OCI-LY7 (cell line): ENCODE results near the gene PDE6H.

Source experiments
- EZH2phosphoT487 ChIP-seq: fragments of 200-600 bp; sonication (generic); IDR thresholded peaks from 2 replicates; pipeline ENCODE4 v1.6.1; 2018; ENCODE audit warnings: low read depth, borderline replicate concordance, mild to moderate bottlenecking, mixed run types, antibody characterized with exemption, low read length, moderate library complexity, mixed read lengths
- TF ChIP-seq, protein P1 (sequence below): fragments of 200-600 bp; sonication (generic); conservative IDR thresholded peaks from 2 replicates; pipeline ENCODE4 v1.5.1; 2014; ENCODE audit warnings: mild to moderate bottlenecking, antibody characterized with exemption, low read length, moderate library complexity, mixed read lengths

DNA sequence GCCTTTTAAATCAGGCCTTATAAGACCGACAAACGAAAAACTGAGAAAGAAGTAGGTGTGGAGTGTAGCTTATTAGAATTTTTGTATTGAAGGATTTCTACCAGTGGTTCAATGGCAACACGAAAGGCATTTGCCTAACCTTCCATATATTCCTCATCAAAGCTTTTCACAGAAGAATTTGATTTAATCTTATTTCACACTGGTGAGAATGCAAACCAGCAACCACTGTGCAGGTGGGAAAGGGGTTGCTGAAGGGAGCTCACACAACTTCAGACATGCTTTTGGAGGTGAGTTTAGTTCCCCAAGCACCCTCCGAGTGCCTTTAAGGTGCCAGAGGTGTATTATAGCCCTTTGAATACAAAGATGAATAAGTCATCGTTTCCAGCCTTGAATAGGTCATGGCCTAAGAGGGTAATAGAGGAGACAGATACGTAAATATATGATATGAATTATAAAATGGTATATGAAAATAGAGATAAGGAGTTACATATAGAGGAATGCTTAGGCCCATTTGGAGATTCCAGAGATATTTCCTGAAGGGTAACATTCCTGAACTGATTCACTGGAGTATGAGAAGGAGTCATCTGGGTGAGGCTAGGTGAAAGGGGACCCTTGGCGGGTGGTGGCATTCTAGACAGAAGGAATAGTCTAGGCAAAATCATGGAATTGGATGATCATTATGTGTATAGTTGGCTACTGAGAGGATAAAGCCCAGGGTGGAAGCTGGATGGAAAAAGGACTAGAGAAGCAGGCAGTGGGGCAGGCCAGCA is 40.9 kb upstream of the PDE6H start:
- TF ChIP-seq, protein P1, sequence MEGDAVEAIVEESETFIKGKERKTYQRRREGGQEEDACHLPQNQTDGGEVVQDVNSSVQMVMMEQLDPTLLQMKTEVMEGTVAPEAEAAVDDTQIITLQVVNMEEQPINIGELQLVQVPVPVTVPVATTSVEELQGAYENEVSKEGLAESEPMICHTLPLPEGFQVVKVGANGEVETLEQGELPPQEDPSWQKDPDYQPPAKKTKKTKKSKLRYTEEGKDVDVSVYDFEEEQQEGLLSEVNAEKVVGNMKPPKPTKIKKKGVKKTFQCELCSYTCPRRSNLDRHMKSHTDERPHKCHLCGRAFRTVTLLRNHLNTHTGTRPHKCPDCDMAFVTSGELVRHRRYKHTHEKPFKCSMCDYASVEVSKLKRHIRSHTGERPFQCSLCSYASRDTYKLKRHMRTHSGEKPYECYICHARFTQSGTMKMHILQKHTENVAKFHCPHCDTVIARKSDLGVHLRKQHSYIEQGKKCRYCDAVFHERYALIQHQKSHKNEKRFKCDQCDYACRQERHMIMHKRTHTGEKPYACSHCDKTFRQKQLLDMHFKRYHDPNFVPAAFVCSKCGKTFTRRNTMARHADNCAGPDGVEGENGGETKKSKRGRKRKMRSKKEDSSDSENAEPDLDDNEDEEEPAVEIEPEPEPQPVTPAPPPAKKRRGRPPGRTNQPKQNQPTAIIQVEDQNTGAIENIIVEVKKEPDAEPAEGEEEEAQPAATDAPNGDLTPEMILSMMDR: no peak
- TF ChIP-seq EZH2phosphoT487: no peak
